ENCODE measurements around the gene PCDHGA4.
"Not testable (repeated sequence)": the region's sequence is repeated elsewhere in the genome, so short reads cannot be mapped to it uniquely, and the experiment has no call there.

PCDHGA4 gene

GRCh38 chr5:141354900-141355469, at the start of gene PCDHGA4:
TSS of gene PCDHGA4 (plus strand) at chr5:141355021. CDS start at chr5:141355108, 87 bp downstream.
- H3K4me3 ChIP-seq (ENCODE audit: low read length) = peak within 1 kb of the TSS; percentile 35; the same call in 1 of the 2 replicates
- no peak for TF ChIP-seq ZNF274 (IDR thresholded peaks at IDR 0.05; ENCODE audit: low read depth, low read length)

DNA sequence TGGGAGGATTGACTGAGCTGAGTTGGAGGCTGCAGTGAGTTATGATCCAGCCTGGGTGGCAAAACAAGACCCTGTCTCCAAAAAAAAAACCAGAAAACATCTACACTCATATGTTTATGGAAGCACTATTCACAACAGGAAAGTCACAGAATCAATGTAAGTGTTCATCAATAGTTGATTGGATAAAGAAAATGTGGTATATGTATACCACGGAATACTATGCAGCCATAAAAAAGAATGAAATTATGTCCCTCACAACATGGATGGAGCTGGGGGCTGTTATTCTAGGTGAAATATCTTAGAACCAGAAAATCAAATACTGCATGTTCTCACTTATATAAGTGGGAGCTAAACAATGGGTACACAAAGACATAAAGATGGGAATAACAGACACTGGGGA, 48.2 kb upstream of the PCDHGA4 start:
- no peak for TF ChIP-seq ZNF274 (IDR thresholded peaks at IDR 0.05; ENCODE audit: low read depth, low read length)
- no peak overlapping the region for H3K4me3 ChIP-seq (ENCODE audit: low read length)

DNA sequence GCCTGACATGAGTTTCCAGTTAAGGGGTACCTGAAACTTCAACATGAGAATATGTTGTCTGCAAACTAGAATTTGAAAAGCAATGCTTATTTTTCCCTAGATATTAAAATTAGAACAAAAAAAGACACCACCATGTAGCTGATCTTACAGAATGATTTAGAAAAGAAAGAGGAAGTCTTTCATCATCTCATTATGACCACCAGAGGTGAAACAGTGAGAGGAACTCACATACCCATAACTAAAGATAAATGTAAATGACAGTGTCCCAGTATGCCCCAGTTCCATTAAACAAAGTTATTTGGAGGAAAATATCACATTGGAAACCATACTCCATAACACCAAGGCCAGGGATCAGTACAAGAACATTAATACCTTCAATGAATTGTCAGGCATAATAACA, 41.1 kb upstream of the PCDHGA4 start:
- TF ChIP-seq ZNF274 (IDR thresholded peaks at IDR 0.05; ENCODE audit: low read depth, low read length) = no peak
- no peak overlapping the region for H3K4me3 ChIP-seq (ENCODE audit: low read length)

- not testable (repeated sequence) for H3K4me3 ChIP-seq (ENCODE audit: low read length)
Observed at GRCh38 chr5:141316963-141317362, 37.9 kb upstream of the PCDHGA4 start.

GRCh38 chr5:141319202-141319601, 35.6 kb upstream of the PCDHGA4 start:
- H3K4me3 ChIP-seq (ENCODE audit: low read length) = no peak overlapping the region; the same call in 1 of the 2 replicates
- no peak for TF ChIP-seq ZNF274 (IDR thresholded peaks at IDR 0.05; ENCODE audit: low read depth, low read length)

GRCh38 chr5:141319699-141320098, 35.1 kb upstream of the PCDHGA4 start:
- H3K4me3 ChIP-seq (ENCODE audit: low read length) = peak overlapping the region; percentile 67
- TF ChIP-seq ZNF274 (IDR thresholded peaks at IDR 0.05; ENCODE audit: low read depth, low read length) = no peak

GRCh38 chr5:141320225-141321169, 34.3 kb upstream of the PCDHGA4 start, which contains the start of gene TAF7:
TSS of gene TAF7 (minus strand) at chr5:141320784. CDS start at chr5:141320044, 740 bp downstream.
- no peak for TF ChIP-seq ZNF274 (IDR thresholded peaks at IDR 0.05; ENCODE audit: low read depth, low read length)
- H3K4me3 ChIP-seq (ENCODE audit: low read length) = peak within 1 kb of the TSS; percentile 67

- no peak for TF ChIP-seq ZNF274 (IDR thresholded peaks at IDR 0.05; ENCODE audit: low read depth, low read length)
- no peak overlapping the region for H3K4me3 ChIP-seq (ENCODE audit: low read length)
Observed at GRCh38 chr5:141322261-141322660, 32.6 kb upstream of the PCDHGA4 start.

- no peak for TF ChIP-seq ZNF274 (IDR thresholded peaks at IDR 0.05; ENCODE audit: low read depth, low read length)
- H3K4me3 ChIP-seq (ENCODE audit: low read length) = peak overlapping the region; percentile 39; the same call in 1 of the 2 replicates
Observed at GRCh38 chr5:141326088-141326854, 28.6 kb upstream of the PCDHGA4 start.

DNA sequence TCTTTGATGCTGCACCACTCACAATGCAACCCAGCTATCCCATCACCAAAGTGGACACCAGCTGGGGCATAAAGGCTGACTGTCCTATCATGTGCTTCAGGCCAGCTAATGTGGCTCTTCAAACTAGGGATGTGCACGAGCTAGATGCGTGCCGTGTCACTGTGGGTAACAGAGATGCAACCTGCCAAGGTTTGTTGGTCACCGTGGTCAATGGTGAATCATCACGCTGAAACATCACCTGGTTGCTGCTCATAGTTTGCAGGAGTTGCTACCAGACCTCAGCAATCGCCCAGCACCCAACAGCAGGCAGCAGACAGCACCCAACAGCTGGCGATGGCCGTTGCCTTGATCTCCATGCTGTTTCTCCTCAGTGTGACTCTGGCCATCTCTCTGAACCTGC, 26.6 kb upstream of the PCDHGA4 start:
- no peak for TF ChIP-seq ZNF274 (IDR thresholded peaks at IDR 0.05; ENCODE audit: low read depth, low read length)
- H3K4me3 ChIP-seq (ENCODE audit: low read length) = no peak overlapping the region

DNA sequence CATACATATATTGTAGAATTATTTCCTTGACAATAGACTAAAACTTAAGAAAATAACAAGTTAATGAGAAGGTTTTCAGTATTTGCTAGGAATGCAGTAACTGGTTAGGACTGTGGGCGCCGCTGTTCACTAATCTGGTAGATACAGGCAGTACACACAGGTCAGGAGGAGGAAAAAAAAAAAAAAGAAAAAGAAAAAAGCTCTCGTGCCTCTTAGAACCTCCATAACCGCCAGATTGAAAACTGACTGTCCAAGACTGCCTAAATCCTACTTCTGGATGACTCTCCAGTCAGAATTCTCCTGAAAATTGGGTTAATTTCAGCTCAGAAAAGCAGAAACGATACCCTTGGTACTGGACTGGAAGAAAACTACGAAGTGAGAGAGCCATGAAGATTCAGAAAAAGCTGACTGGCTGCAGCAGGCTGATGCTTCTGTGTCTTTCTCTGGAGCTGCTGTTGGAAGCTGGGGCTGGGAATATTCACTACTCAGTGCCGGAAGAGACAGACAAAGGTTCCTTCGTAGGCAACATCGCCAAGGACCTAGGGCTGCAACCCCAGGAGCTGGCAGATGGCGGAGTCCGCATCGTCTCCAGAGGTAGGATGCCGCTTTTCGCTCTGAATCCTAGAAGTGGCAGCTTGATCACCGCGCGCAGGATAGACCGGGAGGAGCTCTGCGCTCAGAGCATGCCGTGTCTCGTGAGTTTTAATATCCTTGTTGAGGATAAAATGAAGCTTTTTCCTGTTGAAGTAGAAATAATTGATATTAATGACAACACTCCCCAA, 24.3 kb upstream of the PCDHGA4 start, which contains the start of gene PCDHGA1:
TSS of gene PCDHGA1 (plus strand) at position 216 of the 782 bp plus-strand sequence.
- TF ChIP-seq ZNF274 (IDR thresholded peaks at IDR 0.05; ENCODE audit: low read depth, low read length) = no peak
- H3K4me3 ChIP-seq (ENCODE audit: low read length) = no peak within 1 kb of the TSS

DNA sequence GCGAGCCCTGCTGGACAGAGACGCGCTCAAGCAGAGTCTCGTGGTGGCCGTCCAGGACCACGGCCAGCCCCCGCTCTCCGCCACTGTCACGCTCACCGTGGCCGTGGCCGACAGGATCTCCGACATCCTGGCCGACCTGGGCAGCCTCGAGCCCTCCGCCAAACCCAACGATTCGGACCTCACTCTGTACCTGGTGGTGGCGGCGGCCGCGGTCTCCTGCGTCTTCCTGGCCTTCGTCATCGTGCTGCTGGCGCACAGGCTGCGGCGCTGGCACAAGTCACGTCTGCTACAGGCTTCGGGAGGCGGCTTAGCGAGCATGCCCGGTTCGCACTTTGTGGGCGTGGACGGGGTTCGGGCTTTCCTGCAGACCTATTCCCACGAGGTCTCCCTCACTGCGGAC, 22.2 kb upstream of the PCDHGA4 start:
- H3K4me3 ChIP-seq (ENCODE audit: low read length) = not testable (repeated sequence)

DNA sequence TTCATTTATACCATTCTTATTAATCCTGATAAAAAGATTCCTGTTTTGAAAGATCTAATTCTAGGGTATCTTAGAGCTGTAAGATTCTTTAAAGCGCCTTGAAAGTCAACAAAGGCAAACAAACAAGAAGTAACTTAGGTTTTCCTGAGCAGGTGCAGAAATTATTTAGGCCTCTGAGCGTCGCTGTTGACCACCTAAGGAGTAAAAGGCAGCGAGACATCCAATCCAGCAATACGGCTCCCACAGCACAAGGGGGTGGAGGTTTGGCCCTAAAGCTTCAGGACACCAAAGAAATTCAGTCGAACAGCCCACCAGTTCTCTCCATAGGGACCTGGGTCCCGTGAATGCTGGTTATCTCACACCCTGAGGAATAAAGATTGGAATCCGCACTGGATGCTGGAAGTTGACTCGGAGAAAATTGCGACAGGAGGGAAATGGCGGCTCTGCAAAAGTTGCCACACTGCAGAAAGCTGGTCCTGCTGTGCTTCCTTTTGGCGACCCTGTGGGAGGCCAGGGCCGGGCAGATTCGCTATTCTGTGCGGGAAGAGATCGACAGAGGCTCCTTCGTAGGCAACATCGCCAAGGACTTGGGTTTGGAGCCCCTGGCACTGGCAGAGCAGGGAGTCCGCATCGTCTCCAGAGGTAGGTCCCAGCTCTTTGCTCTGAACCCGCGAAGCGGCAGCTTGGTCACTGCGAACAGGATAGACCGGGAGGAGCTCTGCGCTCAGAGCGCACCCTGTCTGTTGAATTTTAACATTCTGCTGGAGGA, 16.1 kb upstream of the PCDHGA4 start, which contains the start of gene PCDHGA2:
TSS of gene PCDHGA2 (plus strand) at position 223 of the 769 bp plus-strand sequence.
- no peak within 1 kb of the TSS for H3K4me3 ChIP-seq (ENCODE audit: low read length)
- no peak for TF ChIP-seq ZNF274 (IDR thresholded peaks at IDR 0.05; ENCODE audit: low read depth, low read length)

DNA sequence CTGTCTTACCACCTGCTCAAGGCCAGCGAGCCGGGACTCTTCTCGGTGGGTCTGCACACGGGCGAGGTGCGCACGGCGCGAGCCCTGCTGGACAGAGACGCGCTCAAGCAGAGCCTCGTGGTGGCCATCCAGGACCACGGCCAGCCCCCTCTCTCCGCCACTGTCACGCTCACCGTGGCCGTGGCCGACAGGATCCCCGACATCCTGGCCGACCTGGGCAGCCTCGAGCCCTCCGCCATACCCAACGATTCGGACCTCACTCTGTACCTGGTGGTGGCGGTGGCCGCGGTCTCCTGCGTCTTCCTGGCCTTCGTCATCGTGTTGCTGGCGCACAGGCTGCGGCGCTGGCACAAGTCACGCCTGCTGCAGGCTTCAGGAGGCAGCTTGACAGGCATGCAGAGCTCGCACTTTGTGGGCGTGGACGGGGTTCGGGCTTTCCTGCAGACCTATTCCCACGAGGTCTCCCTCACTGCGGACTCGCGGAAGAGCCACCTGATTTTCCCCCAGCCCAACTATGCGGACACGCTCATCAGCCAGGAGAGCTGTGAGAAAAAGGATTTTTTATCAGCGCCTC, 14.0 kb upstream of the PCDHGA4 start:
- H3K4me3 ChIP-seq (ENCODE audit: low read length) = not testable (repeated sequence)

Data from GM08714 (cell line).